ENCODE results near the gene CELF4.

CELF4 gene

GRCh38 chr18:37246779-37247340, 318.7 kb downstream of the CELF4 start:
- DNase-seq, result no peak

DNA sequence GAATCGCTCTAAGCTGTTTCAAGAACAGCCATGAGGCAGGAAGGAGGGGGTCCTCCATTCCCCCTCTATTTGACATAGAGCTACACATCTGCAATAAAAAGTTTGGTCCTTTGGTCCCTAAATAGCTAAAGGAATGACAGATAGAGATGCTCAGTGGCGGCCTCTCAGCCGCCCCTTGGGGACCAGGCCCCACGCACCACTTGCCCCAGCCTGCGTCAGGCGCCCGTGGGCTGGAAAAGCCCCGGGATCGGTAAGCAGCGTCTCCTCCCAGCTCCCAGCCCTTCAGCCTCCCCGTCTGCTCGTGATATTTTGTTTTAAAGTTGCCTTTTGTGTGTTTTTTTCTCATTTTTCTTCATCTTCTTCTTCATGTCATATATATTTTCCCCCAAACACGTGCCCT, 321.0 kb downstream of the CELF4 start:
- DNase-seq, result no peak

- DNase-seq, result no peak
Measured at GRCh38 chr18:37243741-37244140, 321.9 kb downstream of the CELF4 start.

- DNase-seq, result no peak
Measured at GRCh38 chr18:37242826-37243560, 322.6 kb downstream of the CELF4 start.

DNA sequence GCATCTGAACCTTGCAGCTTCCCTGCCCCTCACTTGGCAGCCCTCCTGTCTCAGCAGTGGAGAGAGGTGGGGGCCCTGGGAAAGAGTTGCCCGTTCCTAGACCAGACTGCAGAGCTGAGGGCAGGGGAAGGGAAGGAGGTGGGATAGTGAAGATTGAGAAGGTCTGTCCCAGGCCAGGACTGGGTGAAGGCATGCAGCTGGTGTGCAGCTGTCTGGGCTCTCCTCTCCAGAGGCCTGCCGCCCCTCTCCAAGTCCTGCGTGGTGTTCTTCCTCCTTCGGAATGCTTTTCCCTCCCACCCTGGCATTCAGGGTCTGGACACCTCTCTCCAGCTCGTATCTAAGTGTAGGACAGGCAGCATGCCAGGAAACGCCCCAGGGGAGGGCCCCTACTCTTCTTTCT, 323.5 kb downstream of the CELF4 start:
- DNase-seq, result no peak

- no peak for DNase-seq
Measured at GRCh38 chr18:37238282-37239108, 327.1 kb downstream of the CELF4 start.

DNA sequence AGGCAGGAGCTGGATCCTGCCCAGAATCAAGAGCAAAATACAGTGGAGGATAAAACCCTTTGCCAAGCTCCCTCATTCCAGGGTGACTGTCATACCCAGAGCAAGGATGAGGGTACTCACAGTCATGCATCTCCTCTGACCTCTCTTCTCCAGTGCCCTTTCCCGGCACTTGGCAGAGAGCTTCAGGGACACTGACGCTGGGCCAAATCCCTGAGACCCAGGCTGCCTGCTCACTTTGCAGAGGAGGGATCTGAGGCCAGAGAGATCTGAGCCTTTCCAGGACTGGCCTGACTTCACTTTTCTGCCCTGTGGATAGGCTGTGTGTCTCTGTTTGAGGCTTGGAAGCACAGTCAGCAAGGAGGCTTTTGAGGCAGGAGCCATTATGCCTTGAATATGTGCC, 330.0 kb downstream of the CELF4 start:
- no peak for DNase-seq

GRCh38 chr18:37231251-37231650, 334.3 kb downstream of the CELF4 start:
- no peak for DNase-seq

DNA sequence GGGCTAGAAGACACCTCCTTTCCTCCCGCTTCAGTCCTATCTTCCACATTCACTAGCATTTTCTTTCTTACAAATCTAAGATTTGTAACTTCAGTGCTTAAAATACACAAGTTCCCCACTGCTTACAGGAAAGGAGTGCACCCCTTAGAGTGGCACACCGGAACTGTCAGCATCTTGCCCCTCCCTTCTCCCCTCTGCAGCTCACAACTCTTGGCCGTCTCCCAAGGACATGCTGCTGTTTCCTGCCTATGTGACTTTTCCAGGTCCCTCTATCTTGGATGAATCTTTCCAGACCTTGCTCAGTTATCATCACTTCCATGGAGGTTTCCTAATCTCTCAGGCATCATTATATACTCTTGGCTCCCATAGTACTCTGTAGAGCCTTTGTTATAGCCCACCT, 334.8 kb downstream of the CELF4 start:
- no peak for DNase-seq

DNA sequence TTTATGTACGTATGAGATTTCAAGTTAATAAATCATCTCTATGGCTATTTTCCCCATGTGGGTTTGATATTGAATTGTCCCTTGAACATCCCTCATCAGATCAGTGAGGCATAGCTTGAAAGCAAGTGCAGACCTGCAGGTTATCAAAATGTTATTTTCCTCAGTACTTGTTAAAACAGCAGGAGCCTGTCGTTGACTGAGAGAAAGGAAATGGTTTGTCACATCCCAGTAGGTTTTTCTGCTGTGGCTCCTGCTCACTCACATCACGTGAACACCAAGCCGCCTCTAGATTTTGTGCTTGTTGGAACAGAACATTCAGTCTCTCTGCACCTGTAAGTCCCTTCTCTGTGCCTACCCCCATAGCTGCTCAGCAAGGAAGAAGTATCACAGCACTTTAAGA, 340.3 kb downstream of the CELF4 start:
- no peak for DNase-seq

DNA sequence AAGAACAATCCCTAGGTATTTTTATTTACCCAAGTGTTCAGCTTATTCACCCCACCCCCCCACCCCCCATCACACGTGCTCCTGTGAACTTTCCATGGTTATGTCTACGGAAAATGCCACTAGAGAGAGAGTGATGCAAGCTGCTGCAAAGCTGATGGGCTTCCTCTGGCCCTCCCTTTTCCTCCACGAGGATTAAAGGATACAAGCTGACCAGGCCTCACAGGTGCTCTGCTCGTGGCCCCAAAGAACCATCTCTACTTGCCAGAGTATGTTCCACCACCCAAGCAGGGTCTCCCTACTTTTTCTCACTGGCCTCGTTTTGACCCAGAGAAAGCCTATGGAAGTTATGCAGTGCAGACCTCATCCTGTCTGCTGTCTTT, 342.6 kb downstream of the CELF4 start:
- no peak for DNase-seq

GRCh38 chr18:37222354-37222998, 343.1 kb downstream of the CELF4 start:
- DNase-seq, result no peak

DNA sequence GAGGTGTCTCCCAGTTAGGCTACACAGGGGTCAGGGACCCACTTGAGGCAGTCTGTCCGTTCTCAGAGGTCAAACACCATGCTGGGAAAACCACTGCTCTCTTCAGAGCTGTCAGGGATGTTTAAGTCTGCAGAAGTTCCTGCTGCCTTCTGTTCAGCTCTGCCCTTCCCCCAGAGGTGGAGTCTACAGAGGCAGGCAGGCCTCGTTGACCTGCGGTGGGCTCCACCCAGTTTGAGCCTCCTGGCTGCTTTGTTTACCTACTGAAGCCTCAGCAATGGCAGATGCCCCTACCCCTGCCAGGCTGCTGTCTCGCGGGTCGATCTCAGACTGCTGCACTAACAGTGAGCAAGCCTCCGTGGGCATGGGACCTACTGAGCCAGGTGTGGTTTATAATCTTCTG, 346.3 kb downstream of the CELF4 start:
- no peak for DNase-seq

GRCh38 chr18:37218022-37218590, 347.5 kb downstream of the CELF4 start:
- DNase-seq, result no peak

- DNase-seq, result no peak
Measured at GRCh38 chr18:37210781-37211180, 354.8 kb downstream of the CELF4 start.

- no peak for DNase-seq
Measured at GRCh38 chr18:37207343-37207742, 358.3 kb downstream of the CELF4 start.

GRCh38 chr18:37199741-37200140, 365.9 kb downstream of the CELF4 start:
- no peak for DNase-seq

Data from activated T-cell treated with anti-CD3 and anti-CD28 coated beads for 4 hours (primary cell).